Peyer's patch (tissue), 4 donors: Measurements from ENCODE around the gene ZNF18. TPM values are rescaled to one million over a fixed set of nuclear protein-coding genes. Genes with fewer than 3 reads are reported as not detected.

Experiments
- DNase-seq, 3 donors: peaks; one replicate each; pipeline ENCODE4 v3.0.0-alpha.2; 2017 to 2019
- H3K27ac ChIP-seq, 4 donors: fragments of 200-600 bp; sonication (generic); one replicate each; pipeline ENCODE4 v1.5.1; 2016 to 2019
- H3K27me3 ChIP-seq, 2 donors: fragments of 200-600 bp; sonication (generic); one replicate each; pipeline ENCODE4 v1.5.1; 2019
- H3K36me3 ChIP-seq, 3 donors: fragments of 200-600 bp; sonication (generic); one replicate each; pipeline ENCODE4 v1.5.1; 2016 to 2019
- H3K4me1 ChIP-seq, 4 donors: fragments of 200-600 bp; sonication (generic); one replicate each; pipeline ENCODE4 v1.5.1; 2016 to 2019
- H3K4me3 ChIP-seq, 4 donors: fragments of 200-600 bp; sonication (generic); 1 replicate in 3 of 4; 2 replicates in 1 of 4; pipeline ENCODE4 v1.5.1; 2016 to 2019; ENCODE audit warnings: mild to moderate bottlenecking in 1 of 4
- H3K9me3 ChIP-seq, 4 donors: fragments of 200-600 bp; sonication (generic); one replicate each; pipeline ENCODE4 v1.5.1; 2016 to 2019; ENCODE audit warnings: mild to moderate bottlenecking in 1 of 4
- CTCF ChIP-seq, 6 experiments: fragments of 450-650 bp in 4 of 6; fragments of 200-600 bp in 2 of 6; sonication (generic) in 1 of 6; IDR thresholded peaks; one replicate each; pipeline ENCODE4 v1.5.1; 2017 to 2019; ENCODE audit warnings: antibody characterized with exemption in 6 of 6, mild to moderate bottlenecking in 3 of 6, moderate library complexity in 1 of 6
- POLR2A ChIP-seq, 2 donors: fragments of 450-650 bp; IDR thresholded peaks; one replicate each; pipeline ENCODE4 v1.5.1; 2017; ENCODE audit warnings: antibody characterized with exemption in 2 of 2, mild to moderate bottlenecking in 2 of 2, moderate library complexity in 2 of 2
- total RNA-seq, 4 donors: library from RNA; depleted of rRNA; stranded (reverse); fragments of >200 nt; gene quantifications; one replicate each; pipeline ENCODE4 v1.1.0, GENCODE V29; 2016

The ZNF18 gene, protein sequence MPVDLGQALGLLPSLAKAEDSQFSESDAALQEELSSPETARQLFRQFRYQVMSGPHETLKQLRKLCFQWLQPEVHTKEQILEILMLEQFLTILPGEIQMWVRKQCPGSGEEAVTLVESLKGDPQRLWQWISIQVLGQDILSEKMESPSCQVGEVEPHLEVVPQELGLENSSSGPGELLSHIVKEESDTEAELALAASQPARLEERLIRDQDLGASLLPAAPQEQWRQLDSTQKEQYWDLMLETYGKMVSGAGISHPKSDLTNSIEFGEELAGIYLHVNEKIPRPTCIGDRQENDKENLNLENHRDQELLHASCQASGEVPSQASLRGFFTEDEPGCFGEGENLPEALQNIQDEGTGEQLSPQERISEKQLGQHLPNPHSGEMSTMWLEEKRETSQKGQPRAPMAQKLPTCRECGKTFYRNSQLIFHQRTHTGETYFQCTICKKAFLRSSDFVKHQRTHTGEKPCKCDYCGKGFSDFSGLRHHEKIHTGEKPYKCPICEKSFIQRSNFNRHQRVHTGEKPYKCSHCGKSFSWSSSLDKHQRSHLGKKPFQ
- 10 to 100 TPM in 1 of 4 donors, 1 to 10 TPM in 3; 6.0 to 18.2 (median 8.8) TPM for total RNA-seq

DNA sequence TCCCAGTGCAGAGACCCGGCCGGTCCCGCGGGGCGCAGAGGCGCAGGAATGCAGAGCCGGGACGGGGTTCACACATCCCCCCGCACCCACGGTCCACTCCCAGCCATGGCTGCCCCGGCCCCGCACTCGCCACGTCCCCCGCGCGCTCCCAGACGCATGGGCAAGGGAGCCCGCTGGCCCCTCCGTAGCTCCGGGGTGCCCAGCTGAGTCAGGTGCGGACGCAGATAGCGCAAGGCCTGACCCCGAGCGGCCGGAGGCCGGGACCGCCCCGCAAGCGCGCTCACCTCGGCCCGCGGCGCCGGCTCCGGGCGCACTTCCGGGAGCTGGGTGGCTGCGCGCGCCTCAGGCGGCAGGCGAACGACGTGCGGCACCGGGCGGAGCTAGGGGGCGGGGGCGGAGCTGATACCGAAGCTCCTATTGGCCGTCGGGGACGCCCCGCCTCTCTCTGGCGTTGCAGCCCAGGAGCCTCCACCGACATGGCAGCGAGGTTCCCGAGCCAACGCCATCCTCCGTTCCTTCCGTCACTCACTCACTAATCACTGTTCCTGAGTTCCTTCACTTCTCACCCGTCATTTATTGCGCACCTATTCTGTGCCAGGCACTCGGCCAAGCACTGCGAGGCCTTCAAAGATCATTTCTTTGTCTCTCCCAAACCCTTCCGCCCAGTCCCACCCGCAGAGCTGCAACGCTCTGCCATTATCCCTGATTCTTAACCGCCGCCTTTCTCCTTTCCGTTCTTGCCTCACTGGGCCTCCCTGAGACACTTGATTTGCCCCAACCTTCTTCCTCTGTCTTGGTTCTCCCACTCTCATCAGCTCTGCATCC, at the start of gene ZNF18:
Gene ZNF18 (minus strand): TSS at position 329 of the 825 bp plus-strand sequence. CDS start 4,646 bp downstream, outside the sequence.
- H3K4me1 ChIP-seq: no peaks in the 10 kb centered on the region

GRCh38 chr17:12046786-12047185, 49.5 kb upstream of the ZNF18 start:
- TF ChIP-seq CTCF (IDR thresholded peaks at IDR 0.05): no peak
- no peak for TF ChIP-seq POLR2A (IDR thresholded peaks at IDR 0.05)
- Histone ChIP-seq H3K36me3 (no peaks in the 10 kb centered on the region), H3K9me3 (no peaks in the 10 kb centered on the region), H3K27me3 (no peaks in the 10 kb centered on the region), H3K4me3 (no peak overlapping the region), H3K27ac (no peak overlapping the region), H3K4me1 (peaks cover 0 to 3% (median 0%) of the 10 kb centered on the region in 4 donors)
- DNase-seq: no peak

More for the DNA sequence above, at the start of gene ZNF18:
- peak; percentile 95 to 99 (median 99) for DNase-seq
- Histone ChIP-seq H3K27me3 (no peaks in the 10 kb centered on the region), H3K36me3 (peaks cover 0 to 4% (median 0%) of the 10 kb centered on the region in 3 donors), H3K9me3 (no peaks in the 10 kb centered on the region), H3K4me3 (peak within 1 kb of the TSS; percentile 58 to 94 (median 84)), H3K27ac (peak within 1 kb of the TSS; percentile 80 to 96 (median 92))
- TF ChIP-seq POLR2A (IDR thresholded peaks at IDR 0.05): peak; percentile 90 to 97
- no peak for TF ChIP-seq CTCF (IDR thresholded peaks at IDR 0.05)

DNA sequence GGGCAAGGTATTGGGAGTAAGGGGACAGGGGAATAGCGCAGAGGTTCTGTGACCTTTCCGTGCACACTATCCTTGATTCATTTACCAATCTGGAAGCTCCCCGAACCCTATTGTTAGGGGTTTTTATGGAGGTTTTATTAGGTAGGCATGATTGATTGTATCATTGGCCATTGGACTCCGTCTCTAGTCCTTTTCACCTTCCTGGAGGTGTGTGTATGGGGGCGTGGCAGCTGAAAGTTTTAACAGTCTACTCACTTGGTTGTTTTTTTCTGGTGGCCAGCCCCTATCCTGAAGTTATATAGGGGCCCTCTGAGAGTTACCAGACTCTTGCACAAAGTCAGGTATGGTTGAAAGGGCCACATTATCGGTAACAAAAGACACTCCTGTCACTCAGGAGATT, 46.4 kb upstream of the ZNF18 start:
- H3K4me1 ChIP-seq: peaks cover 0 to 3% (median 0%) of the 10 kb centered on the region in 4 donors
- H3K36me3 ChIP-seq: no peaks in the 10 kb centered on the region
- H3K27ac ChIP-seq: no peak overlapping the region
- no peaks in the 10 kb centered on the region for H3K9me3 ChIP-seq
- no peak for DNase-seq
- H3K27me3 ChIP-seq: no peaks in the 10 kb centered on the region
- TF ChIP-seq POLR2A (IDR thresholded peaks at IDR 0.05): no peak
- H3K4me3 ChIP-seq: no peak overlapping the region

GRCh38 chr17:12041312-12041711, 44.0 kb upstream of the ZNF18 start:
- Histone ChIP-seq H3K9me3 (no peaks in the 10 kb centered on the region), H3K4me1 (peaks cover 0 to 3% (median 0%) of the 10 kb centered on the region in 4 donors), H3K27me3 (no peaks in the 10 kb centered on the region), H3K4me3 (no peak overlapping the region), H3K36me3 (no peaks in the 10 kb centered on the region), H3K27ac (no peak overlapping the region)
- no peak for DNase-seq
- no peak for TF ChIP-seq CTCF (IDR thresholded peaks at IDR 0.05)
- TF ChIP-seq POLR2A (IDR thresholded peaks at IDR 0.05): no peak

DNA sequence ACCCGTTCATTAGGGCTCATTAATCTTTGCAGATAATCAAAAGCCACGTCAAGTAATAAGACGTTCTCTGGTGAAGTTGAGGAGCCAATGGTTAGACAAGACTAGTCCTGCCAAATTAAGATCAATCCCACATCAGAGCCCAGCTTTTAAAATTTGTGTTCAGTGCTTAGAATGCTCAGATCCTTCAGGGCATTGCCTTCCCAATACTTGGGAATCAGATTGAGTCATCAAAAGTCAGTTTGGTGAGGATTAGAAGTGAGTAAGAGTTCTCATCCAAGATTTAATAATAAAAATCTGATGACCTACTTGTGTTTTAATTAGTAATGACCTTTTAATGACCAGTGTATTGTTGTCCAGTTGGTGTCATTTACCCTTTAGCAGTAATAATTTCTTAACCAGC, 43.2 kb upstream of the ZNF18 start:
- TF ChIP-seq POLR2A (IDR thresholded peaks at IDR 0.05): no peak
- no peak for TF ChIP-seq CTCF (IDR thresholded peaks at IDR 0.05)
- H3K27ac ChIP-seq: no peak overlapping the region
- no peaks in the 10 kb centered on the region for H3K36me3 ChIP-seq
- no peaks in the 10 kb centered on the region for H3K27me3 ChIP-seq
- no peaks in the 10 kb centered on the region for H3K9me3 ChIP-seq
- DNase-seq: no peak
- no peak overlapping the region for H3K4me3 ChIP-seq
- peaks cover 0 to under 1% (median 0%) of the 10 kb centered on the region in 4 donors for H3K4me1 ChIP-seq
